Hepatocyte (in vitro differentiated cells): Measurements from ENCODE around the gene RPTOR.

Source experiments
- CTCF ChIP-seq: fragments of 200-600 bp; sonication (generic); IDR thresholded peaks from 2 replicates; pipeline ENCODE4 v1.5.1; 2016; ENCODE audit warnings: antibody characterized with exemption, mild to moderate bottlenecking; ENCODE audit not compliant: poor library complexity
- EZH2 ChIP-seq: fragments of 200-600 bp; sonication (generic); IDR thresholded peaks from 2 replicates; pipeline ENCODE4 v1.6.1; 2016; ENCODE audit warnings: antibody characterized with exemption, mild to moderate bottlenecking, borderline replicate concordance
- EZH2phosphoT487 ChIP-seq: fragments of 200-600 bp; sonication (generic); IDR thresholded peaks from one replicate; pipeline ENCODE4 v1.6.1; 2018; ENCODE audit warnings: antibody characterized with exemption, mild to moderate bottlenecking, low read depth, moderate library complexity; ENCODE audit not compliant: unreplicated experiment, severe bottlenecking

- TF ChIP-seq CTCF (no peak), EZH2 (no peak), EZH2phosphoT487 (no peak)
Observed at GRCh38 chr17:80952291-80952690, 407.7 kb downstream of the RPTOR start.
